T-helper 1 cell treated with Interleukin-12 subunit alpha and Interleukin-12 subunit beta and Interleukin-4 antibody, amounts not matched to agents 30 ng/mL and 1 ng/mL, for 36 hours (primary cell): ENCODE measurements around the gene GNAQ. TPM values are rescaled to one million over a fixed set of nuclear protein-coding genes. Genes with fewer than 3 reads are reported as not detected.
"Not testable (repeated sequence)": the region's sequence is repeated elsewhere in the genome, so short reads cannot be mapped to it uniquely, and the experiment has no call there.

Experiments
- intact Hi-C: fragments of 100-400 bp; cut with micrococcal nuclease; formaldehyde crosslinking; loops from one replicate; pipeline ENCODE4 v1.15.1; 2024
- total RNA-seq: library from RNA; stranded (reverse); gene quantifications from 2 replicates; pipeline ENCODE4 v1.2.3, GENCODE V29; 2022

GNAQ gene
- total RNA-seq, 1 donor from 2014 or later = 37.6 TPM

GRCh38 chr9:77717608-77718297 lies 313.9 kb downstream of the GNAQ start:
- intact Hi-C loops = not testable (repeated sequence)

DNA sequence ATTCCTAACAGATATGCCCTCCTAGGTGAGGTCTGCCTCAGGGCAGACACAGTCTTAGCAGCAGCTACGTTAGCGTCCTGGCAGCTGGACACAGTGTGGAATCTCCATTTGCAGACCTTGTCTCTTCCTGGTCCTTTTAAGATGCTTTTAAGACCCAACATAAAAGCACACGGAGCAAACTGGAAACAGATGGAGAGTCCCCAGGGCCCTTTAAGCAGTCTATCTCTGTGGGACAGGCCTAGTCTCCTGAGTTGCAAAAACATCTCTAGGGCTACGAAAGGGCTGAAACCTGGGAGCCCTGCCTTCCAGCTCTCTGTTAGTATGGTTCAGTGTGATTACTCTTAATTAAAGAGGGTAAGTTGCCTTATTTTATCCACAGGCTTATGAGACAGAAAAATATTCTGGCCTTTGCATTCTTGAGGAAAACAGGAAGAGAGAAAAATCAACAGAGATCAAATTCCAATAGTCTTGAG lies 317.5 kb downstream of the GNAQ start:
- intact Hi-C loops = no loop called here

- intact Hi-C loops = no loop called here
These were observed 319.0 kb downstream of the GNAQ start for GRCh38 chr9:77712533-77713130.

- intact Hi-C loops = no loop called here
These were observed 320.5 kb downstream of the GNAQ start for GRCh38 chr9:77710965-77711648.

GRCh38 chr9:77710316-77710715 lies 321.3 kb downstream of the GNAQ start:
- intact Hi-C loops = no loop called here

DNA sequence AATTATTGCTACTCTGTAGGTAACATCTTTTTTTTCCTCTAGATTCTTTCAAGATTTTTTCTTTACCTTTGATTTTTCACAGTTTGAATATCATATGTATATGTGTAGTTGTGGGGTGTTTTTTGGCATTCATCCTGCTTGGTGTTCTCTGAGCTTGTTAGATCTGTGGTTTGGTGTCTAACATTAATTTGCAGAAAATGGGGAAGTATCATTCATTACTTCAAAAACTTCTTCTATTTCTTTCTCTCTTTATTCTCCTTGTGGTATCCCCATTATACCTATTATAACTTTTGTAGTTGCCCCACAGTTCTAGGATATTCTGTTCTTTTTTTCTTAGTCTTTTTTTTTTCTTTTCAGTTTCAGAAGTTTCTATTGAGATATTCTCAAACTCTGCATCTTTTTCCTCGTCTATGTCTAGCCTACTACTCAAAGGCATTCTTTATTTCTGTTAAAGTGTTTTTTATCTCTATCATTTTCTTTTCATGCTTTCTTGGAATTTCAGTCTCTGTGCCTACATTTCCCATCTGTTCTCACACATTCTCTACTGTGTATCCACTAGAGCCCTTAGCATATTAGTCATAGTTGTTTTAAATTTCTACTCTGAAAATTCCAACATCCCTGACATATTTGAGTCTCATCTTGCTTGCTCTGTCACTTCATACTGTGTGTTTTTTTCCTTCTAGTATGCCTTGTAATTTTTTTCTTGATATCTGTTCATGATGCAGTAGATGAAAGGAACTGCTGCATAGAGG lies 323.4 kb downstream of the GNAQ start:
- intact Hi-C loops = no loop called here

DNA sequence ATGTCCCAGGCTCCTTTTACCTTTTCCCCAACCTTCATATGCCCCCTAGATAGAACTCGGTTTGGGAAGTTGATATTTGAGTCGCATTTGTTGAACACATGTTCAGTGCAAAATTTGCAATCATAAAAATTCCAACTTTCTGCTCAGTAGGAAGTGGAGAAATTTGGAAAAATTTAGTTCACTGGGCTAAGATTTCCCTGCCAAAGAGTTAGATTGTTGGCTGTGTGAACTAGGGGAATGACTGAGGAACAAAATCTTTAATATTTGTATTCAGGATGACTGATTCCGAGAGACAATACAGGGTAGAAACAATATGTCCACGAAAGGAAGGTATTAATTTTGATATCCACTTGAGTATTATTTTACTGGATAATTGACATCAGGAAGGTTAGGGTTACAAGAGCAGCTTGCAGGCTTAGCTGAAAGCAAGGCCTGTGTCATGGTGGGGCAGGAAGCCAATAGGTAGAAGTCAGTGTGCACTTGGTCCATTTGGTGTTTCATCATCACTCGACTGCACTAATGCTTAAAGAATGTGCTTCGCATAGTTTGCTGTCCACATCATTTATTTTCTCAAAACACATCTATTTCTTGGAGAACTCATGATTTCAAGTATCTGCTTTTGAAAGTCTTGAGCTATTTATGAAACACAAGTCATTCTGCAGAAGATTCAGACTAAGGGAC lies 324.1 kb downstream of the GNAQ start:
- intact Hi-C loops = no loop called here

- intact Hi-C loops = no loop called here
These were observed 326.0 kb downstream of the GNAQ start for GRCh38 chr9:77705636-77706035.

- intact Hi-C loops = not testable (repeated sequence)
These were observed 328.9 kb downstream of the GNAQ start for GRCh38 chr9:77702521-77703390.

GRCh38 chr9:77697238-77697984 lies 334.2 kb downstream of the GNAQ start:
- intact Hi-C loops = no loop called here

GRCh38 chr9:77690723-77691122 lies 340.9 kb downstream of the GNAQ start:
- intact Hi-C loops = not testable (repeated sequence)

- intact Hi-C loops = not testable (repeated sequence)
These were observed 341.5 kb downstream of the GNAQ start for GRCh38 chr9:77690119-77690518.

GRCh38 chr9:77687737-77688136 lies 343.9 kb downstream of the GNAQ start:
- intact Hi-C loops = not testable (repeated sequence)

- intact Hi-C loops = no loop called here
These were observed 351.0 kb downstream of the GNAQ start for GRCh38 chr9:77680581-77680980.

DNA sequence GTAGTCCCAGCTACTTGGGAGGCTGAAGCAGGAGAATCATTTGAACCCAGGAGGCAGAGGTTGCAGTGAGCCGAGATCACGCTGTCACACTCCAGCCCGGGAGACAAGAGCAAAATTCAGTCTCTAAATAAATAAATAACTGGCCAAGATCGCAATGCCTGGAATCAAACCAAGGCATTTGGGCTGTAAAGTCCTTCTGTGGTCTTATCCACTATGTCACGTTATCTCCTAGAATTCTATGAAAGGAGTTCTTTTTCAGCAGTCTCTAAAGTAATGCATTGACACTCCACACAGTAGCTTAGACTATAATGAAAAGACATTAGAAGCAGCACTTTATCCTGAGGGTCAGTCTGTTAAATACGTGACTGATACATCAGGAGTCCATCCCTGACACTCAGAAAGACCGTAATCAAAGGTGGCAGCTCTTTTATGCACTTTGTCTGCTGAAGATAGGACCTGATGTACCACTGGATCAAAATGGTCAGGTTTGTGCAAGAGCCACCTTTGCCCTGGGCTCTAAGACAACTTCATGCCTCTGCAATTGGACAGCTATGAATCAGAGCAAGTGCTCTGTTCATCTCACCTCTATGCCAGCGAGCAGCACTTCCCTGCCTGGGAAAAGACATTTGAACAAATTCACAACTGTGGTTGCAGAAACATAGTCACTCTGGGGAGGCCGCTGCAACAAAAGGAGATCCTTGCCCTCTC lies 351.8 kb downstream of the GNAQ start:
- intact Hi-C loops = no loop called here

- intact Hi-C loops = no loop called here
These were observed 352.5 kb downstream of the GNAQ start for GRCh38 chr9:77679088-77679487.

DNA sequence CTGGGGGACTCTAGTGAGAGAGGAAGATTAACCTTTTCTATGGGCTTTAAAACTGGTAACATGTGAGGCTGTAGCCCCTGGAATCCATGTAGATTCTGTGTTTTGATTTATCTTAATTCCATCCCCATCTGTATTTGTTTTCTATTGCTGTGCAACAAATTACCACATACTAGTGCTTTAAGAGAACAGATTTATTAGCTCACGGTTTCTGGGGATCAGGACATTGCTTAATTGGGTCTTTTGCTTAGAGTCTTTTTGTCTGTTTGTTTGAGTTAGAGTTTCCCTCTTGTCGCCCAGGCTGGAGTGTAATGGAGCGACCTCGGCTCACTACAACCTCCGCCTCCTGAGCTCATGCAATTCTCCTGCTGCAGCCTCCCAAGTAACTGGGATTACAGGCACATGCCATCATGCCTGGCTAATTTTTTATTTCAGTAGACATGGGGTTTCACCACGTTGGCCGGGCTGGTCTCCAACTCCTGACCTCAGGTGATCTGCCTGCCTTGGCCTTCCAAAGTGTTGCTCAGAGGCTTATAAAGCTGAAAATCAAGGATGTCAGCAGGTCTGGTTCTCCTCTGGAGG lies 353.6 kb downstream of the GNAQ start:
- intact Hi-C loops = no loop called here

DNA sequence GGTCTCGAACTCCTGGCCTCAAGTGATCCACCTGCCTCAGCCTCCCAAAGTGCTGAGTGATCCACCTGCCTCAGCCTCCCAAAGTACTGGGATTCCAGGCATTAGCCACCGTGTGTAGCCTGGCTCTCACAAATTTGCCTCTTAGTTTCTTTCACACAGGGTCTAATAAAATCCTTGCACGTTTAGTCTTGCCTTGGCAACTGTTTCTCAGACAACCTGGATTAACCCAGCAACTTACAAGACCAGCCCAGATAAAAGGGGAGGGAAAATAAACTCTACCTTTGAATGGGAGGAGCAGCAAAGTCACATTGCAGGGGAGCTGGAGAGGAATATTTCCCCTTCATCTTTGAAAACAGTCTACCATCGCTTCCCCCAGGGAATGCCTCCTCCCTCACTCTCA lies 354.2 kb downstream of the GNAQ start:
- intact Hi-C loops = no loop called here
